Prostate gland (tissue), 2 donors: ENCODE measurements around the gene GABARAP. TPM values are rescaled to one million over a fixed set of nuclear protein-coding genes. Genes with fewer than 3 reads are reported as not detected.

Source experiments
- DNase-seq: peaks from one replicate; pipeline ENCODE4 v3.0.0-alpha.2; 2019; ENCODE audit warnings: low spot score
- H3K27ac ChIP-seq, 2 donors: fragments of 200-600 bp; sonication (generic); 2 replicates each; pipeline ENCODE4 v1.5.1; 2017 to 2019
- H3K27me3 ChIP-seq: fragments of 200-600 bp; sonication (generic); replicated peaks from 2 replicates; pipeline ENCODE4 v1.5.1; 2019; ENCODE audit not compliant: insufficient read depth
- H3K36me3 ChIP-seq, 2 donors: fragments of 200-600 bp; sonication (generic); 1 replicate in 1 of 2; 2 replicates in 1 of 2; pipeline versions ENCODE4 v1.5.1 to v1.8.1; 2017 to 2019
- H3K4me1 ChIP-seq: fragments of 200-600 bp; sonication (generic); replicated peaks from 2 replicates; pipeline ENCODE4 v1.5.1; 2019
- H3K4me3 ChIP-seq, 2 donors: fragments of 200-600 bp; sonication (generic); 2 replicates each; pipeline ENCODE4 v1.5.1; 2017 to 2019
- H3K9me3 ChIP-seq: fragments of 200-600 bp; sonication (generic); 2 replicates; pipeline ENCODE4 v1.5.1; 2017
- POLR2A ChIP-seq: fragments of 450-650 bp; IDR thresholded peaks from one replicate; pipeline ENCODE4 v1.6.1; 2016; ENCODE audit warnings: antibody characterized with exemption, mild to moderate bottlenecking
- POLR2AphosphoS5 ChIP-seq: sonication (generic); formaldehyde crosslinking; IDR thresholded peaks from one replicate; pipeline ENCODE4 v1.6.1; 2017; ENCODE audit warnings: antibody characterized with exemption
- WGBS: methylation state at CpG from one replicate; pipeline ENCODE4 v1.1.5; 2018; 5-methylcytosine and 5-hydroxymethylcytosine counted together
- intact Hi-C: fragments of 100-400 bp; cut with DNase I; formaldehyde crosslinking; loops from one replicate; pipeline ENCODE4 v1.14.2; 2022
- total RNA-seq, 2 donors: library from RNA; depleted of rRNA; stranded (reverse); fragments of >200 nt; gene quantifications; one replicate each; pipeline ENCODE4 v1.1.0, GENCODE V29; 2016
- TF ChIP-seq, protein P1 (sequence below), 4 experiments: fragments of 200-600 bp in 2 of 4; fragments of 450-650 bp in 2 of 4; sonication (generic) in 2 of 4; IDR thresholded peaks; 1 replicate in 3 of 4; 2 replicates in 1 of 4; pipeline ENCODE4 v1.5.1; 2016 to 2019; ENCODE audit warnings: antibody characterized with exemption in 4 of 4, mild to moderate bottlenecking in 2 of 4, moderate library complexity in 2 of 4

The GABARAP gene
- total RNA-seq, 2 donors from 2014 or later = 493 to 527 TPM

DNA sequence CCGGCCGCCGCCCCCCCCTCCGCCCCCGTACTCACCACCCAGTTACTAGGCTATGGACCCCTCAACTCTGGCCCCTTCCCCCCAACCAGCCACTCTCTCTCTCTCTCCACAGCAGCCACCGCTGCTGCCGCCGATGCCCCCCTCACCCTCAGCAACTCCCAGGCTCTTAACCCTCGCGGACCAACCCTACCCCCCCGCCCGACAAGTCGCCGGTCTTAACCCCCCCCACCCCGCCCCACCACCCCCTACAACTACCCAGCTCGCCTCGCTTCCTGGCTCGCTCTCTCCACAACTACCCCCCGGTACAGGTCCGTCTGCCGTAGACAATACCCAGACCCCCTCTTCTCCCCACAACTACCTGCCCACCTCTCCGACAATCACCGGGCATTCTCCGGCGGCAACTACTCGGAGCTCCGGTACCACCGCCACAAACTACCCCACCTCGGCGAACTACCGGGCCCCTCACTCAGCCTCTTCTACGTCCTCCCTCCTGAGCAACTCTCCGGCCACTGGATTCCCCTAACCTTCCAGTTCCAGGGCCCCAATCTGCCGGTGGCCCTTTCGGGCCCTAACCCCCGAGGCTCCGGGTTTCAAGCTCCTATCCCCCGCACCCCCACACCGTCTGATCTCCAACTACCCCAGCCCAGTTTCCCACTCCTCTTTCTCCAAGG, 3.7 kb downstream of the GABARAP start:
- H3K36me3 ChIP-seq = peaks cover 0 to 10% of the 10 kb centered on the region in 2 donors
- no peak for DNase-seq
- peak overlapping the region; percentile 94 to 100 for H3K4me3 ChIP-seq
- intact Hi-C loops = loop anchor here (10.0 kb wide), 1 partner anchor 596 kb away; the partner anchor contains the start of gene KDM6B
- H3K27me3 ChIP-seq = no peaks in the 10 kb centered on the region
- TF ChIP-seq POLR2A (no peak), POLR2AphosphoS5 (no peak)
- TF ChIP-seq, protein P1, sequence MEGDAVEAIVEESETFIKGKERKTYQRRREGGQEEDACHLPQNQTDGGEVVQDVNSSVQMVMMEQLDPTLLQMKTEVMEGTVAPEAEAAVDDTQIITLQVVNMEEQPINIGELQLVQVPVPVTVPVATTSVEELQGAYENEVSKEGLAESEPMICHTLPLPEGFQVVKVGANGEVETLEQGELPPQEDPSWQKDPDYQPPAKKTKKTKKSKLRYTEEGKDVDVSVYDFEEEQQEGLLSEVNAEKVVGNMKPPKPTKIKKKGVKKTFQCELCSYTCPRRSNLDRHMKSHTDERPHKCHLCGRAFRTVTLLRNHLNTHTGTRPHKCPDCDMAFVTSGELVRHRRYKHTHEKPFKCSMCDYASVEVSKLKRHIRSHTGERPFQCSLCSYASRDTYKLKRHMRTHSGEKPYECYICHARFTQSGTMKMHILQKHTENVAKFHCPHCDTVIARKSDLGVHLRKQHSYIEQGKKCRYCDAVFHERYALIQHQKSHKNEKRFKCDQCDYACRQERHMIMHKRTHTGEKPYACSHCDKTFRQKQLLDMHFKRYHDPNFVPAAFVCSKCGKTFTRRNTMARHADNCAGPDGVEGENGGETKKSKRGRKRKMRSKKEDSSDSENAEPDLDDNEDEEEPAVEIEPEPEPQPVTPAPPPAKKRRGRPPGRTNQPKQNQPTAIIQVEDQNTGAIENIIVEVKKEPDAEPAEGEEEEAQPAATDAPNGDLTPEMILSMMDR (IDR thresholded peaks at IDR 0.05) = no peak
- H3K4me1 ChIP-seq = peaks cover 18% of the 10 kb centered on the region
- WGBS = under 1% methylated on average over 35 of the region's 39 CpGs
- H3K9me3 ChIP-seq = no peaks in the 10 kb centered on the region
- H3K27ac ChIP-seq = peak overlapping the region; percentile 98 to 99

- Histone ChIP-seq H3K27me3 (no peaks in the 10 kb centered on the region), H3K36me3 (peaks cover 0 to 10% of the 10 kb centered on the region in 2 donors), H3K4me1 (peaks cover 18% of the 10 kb centered on the region), H3K4me3 (peak overlapping the region; percentile 94 to 100), H3K27ac (peak overlapping the region; percentile 98 to 99), H3K9me3 (no peaks in the 10 kb centered on the region)
- WGBS = under 1% methylated on average over 42 of the region's 73 CpGs
- TF ChIP-seq, protein P1 (IDR thresholded peaks at IDR 0.05) = no peak
- TF ChIP-seq POLR2A = peak; percentile 16
- peak; percentile 52 for TF ChIP-seq POLR2AphosphoS5
- DNase-seq = peak; percentile 79
- intact Hi-C loops = loop anchor here (10.0 kb wide), 1 partner anchor 597 kb away; the partner anchor contains the start of gene KDM6B
These were observed 4.4 kb downstream of the GABARAP start for GRCh38 chr17:7237761-7238419.

- Histone ChIP-seq H3K4me3 (peak overlapping the region; percentile 94 to 100), H3K9me3 (no peaks in the 10 kb centered on the region), H3K27me3 (no peaks in the 10 kb centered on the region), H3K27ac (peak overlapping the region; percentile 98 to 99), H3K4me1 (peaks cover 18% of the 10 kb centered on the region), H3K36me3 (peaks cover 0 to 10% of the 10 kb centered on the region in 2 donors)
- DNase-seq = no peak
- WGBS = 17% methylated on average over 6 of the region's 6 CpGs
- TF ChIP-seq, protein P1 (IDR thresholded peaks at IDR 0.05) = no peak
- no peak for TF ChIP-seq POLR2AphosphoS5
- no peak for TF ChIP-seq POLR2A
- intact Hi-C loops = loop anchor here (10.0 kb wide), 1 partner anchor 597 kb away; the partner anchor contains the start of gene KDM6B
These were observed 4.9 kb downstream of the GABARAP start for GRCh38 chr17:7237266-7237760.

GRCh38 chr17:7236808-7237207, 5.4 kb downstream of the GABARAP start:
- intact Hi-C loops = loop anchor here (10.0 kb wide), 1 partner anchor 598 kb away; the partner anchor contains the start of gene KDM6B
- Histone ChIP-seq H3K4me3 (peak overlapping the region in 1 of 2 donors; percentile 100), H3K27me3 (no peaks in the 10 kb centered on the region), H3K9me3 (no peaks in the 10 kb centered on the region), H3K36me3 (peaks cover 0 to 10% of the 10 kb centered on the region in 2 donors), H3K4me1 (peaks cover 18% of the 10 kb centered on the region), H3K27ac (peak overlapping the region; percentile 98 to 99)
- no peak for TF ChIP-seq POLR2A
- TF ChIP-seq POLR2AphosphoS5 = no peak
- TF ChIP-seq, protein P1 (IDR thresholded peaks at IDR 0.05) = no peak
- DNase-seq = no peak
- WGBS = 83% methylated on average over 6 of the region's 6 CpGs
